ENCODE results near the gene GRM7.

GRCh38 chr3:7265736-7266135 is 404.8 kb downstream of the GRM7 start:
- no peak for TF ChIP-seq CTCF (conservative IDR thresholded peaks at IDR 0.05; ENCODE audit: low read depth, low read length)
- no peak for TF ChIP-seq EZH2phosphoT487 (IDR thresholded peaks at IDR 0.05; ENCODE audit: borderline replicate concordance, low read length)
- no peak for TF ChIP-seq EZH2 (IDR thresholded peaks at IDR 0.05; ENCODE audit: low read length, unreplicated experiment)

Measured in PC-3 (cell line).